ENCODE measurements around the gene TRAK1.

GRCh38 chr3:42094128-42094527, 3.0 kb downstream of the TRAK1 start:
- TF ChIP-seq CTCF (IDR thresholded peaks at IDR 0.05) (no peak), POLR2A (IDR thresholded peaks at IDR 0.05) (no peak), POLR2AphosphoS5 (IDR thresholded peaks at IDR 0.05; ENCODE audit: insufficient read depth in 1 of 2, low read depth in 1 of 2) (no peak)

Data from vagina (tissue), 2 donors.